OCI-LY7 (cell line): ENCODE data around the gene TTC31.

Source experiments
- EZH2phosphoT487 ChIP-seq: fragments of 200-600 bp; sonication (generic); IDR thresholded peaks from 2 replicates; pipeline ENCODE4 v1.6.1; 2018; ENCODE audit warnings: low read depth, borderline replicate concordance, mild to moderate bottlenecking, mixed run types, antibody characterized with exemption, low read length, moderate library complexity, mixed read lengths
- TF ChIP-seq, protein P1 (sequence below): fragments of 200-600 bp; sonication (generic); conservative IDR thresholded peaks from 2 replicates; pipeline ENCODE4 v1.5.1; 2014; ENCODE audit warnings: mild to moderate bottlenecking, antibody characterized with exemption, low read length, moderate library complexity, mixed read lengths

DNA sequence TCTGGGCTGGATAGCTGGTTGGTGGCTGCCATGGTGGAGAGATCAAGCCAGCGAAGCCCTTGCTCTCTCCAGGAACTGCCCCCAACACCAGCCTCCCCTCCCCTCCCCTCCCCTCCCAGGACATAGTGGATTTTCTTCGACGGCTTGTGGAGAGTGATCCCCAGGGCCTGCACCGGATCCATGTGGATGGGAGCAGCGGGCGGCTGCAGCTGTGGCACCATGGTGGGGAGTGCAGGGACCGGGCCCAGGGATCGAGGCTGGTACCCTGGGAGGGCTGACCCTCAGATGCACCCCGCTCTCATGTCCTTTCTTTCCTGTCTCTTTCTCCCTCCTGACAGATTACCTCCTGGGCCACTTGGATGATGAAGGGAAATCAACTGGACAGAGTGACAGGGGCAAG lies 7.0 kb downstream of the TTC31 start:
- TF ChIP-seq, protein P1, sequence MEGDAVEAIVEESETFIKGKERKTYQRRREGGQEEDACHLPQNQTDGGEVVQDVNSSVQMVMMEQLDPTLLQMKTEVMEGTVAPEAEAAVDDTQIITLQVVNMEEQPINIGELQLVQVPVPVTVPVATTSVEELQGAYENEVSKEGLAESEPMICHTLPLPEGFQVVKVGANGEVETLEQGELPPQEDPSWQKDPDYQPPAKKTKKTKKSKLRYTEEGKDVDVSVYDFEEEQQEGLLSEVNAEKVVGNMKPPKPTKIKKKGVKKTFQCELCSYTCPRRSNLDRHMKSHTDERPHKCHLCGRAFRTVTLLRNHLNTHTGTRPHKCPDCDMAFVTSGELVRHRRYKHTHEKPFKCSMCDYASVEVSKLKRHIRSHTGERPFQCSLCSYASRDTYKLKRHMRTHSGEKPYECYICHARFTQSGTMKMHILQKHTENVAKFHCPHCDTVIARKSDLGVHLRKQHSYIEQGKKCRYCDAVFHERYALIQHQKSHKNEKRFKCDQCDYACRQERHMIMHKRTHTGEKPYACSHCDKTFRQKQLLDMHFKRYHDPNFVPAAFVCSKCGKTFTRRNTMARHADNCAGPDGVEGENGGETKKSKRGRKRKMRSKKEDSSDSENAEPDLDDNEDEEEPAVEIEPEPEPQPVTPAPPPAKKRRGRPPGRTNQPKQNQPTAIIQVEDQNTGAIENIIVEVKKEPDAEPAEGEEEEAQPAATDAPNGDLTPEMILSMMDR, result no peak
- TF ChIP-seq EZH2phosphoT487, result no peak
